Measurements from ENCODE around the gene IFNA8.
"Not testable (repeated sequence)": the region's sequence is repeated elsewhere in the genome, so short reads cannot be mapped to it uniquely, and the experiment has no call there.

Gene IFNA8

DNA sequence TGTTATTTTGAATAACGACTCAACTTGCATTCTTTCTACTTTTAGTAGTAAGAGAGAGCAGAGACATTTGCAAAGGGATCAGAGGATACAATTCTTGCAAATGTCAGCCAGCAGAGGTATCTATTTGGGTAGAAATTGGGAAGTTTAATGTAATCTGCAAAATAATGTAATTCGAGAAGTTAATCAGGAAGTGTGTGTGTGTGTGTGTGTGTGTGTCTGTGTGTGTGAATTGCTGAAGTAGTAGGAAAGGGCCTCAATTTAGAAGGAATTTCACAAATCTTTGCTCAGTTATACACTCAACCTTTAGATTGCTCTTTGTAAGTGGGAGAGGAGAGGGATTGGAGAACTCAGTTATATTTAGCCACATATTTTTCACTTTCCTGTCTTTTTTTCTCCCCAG lies 20.3 kb downstream of the IFNA8 start:
- Histone ChIP-seq H3K9ac (ENCODE audit: low read length) (no peak overlapping the region), H3K27ac (ENCODE audit: low read length, poor library complexity, severe bottlenecking) (no peak overlapping the region), H4K91ac (ENCODE audit: low read length) (no peak overlapping the region), H3K79me1 (replicated peaks; ENCODE audit: low read length, poor library complexity, severe bottlenecking) (no peaks in the 10 kb centered on the region), H3K4me1 (ENCODE audit: control insufficient read depth, insufficient read depth, low read depth, low read length) (no peaks in the 10 kb centered on the region), H3K4ac (ENCODE audit: low read depth in 1 of 2, low read length in 2 of 2) (no peak overlapping the region), H2BK5ac (ENCODE audit: low read depth, low read length, poor library complexity, severe bottlenecking) (no peak overlapping the region), H2AFZ (ENCODE audit: low read depth, low read length) (no peak overlapping the region), H3K14ac (ENCODE audit: low read length in 2 of 2) (no peak overlapping the region), H3K18ac (ENCODE audit: low read depth in 1 of 2, low read length in 2 of 2) (no peak overlapping the region), H2AK5ac (ENCODE audit: low read length, severe bottlenecking) (no peak overlapping the region), H3K36me3 (ENCODE audit: control insufficient read depth in 1 of 2, insufficient read depth in 2 of 2, low read depth in 1 of 2, low read length in 2 of 2) (no peaks in the 10 kb centered on the region), H4K8ac (ENCODE audit: low read length) (no peak overlapping the region), H3K4me3 (ENCODE audit: insufficient read depth in 1 of 2, low read depth in 1 of 2, low read length in 2 of 2) (no peak overlapping the region), H3K4me2 (ENCODE audit: low read length, poor library complexity, severe bottlenecking) (no peak overlapping the region), H2BK120ac (ENCODE audit: low read depth, low read length) (no peak overlapping the region), H3K23ac (ENCODE audit: low read length in 2 of 2) (no peak overlapping the region), H2BK15ac (ENCODE audit: low read depth, poor library complexity, severe bottlenecking) (no peak overlapping the region), H3K9me3 (ENCODE audit: control insufficient read depth, low read length) (no peaks in the 10 kb centered on the region), H3K27me3 (ENCODE audit: control insufficient read depth in 1 of 2, insufficient read depth in 1 of 2, low read length in 2 of 2) (peaks cover 4 to 10% of the 10 kb centered on the region in 2 experiments), H2BK12ac (ENCODE audit: low read length in 2 of 2) (no peak overlapping the region)
- DNase-seq, result no peak
- WGBS, result 91% methylated on average over 2 of the region's 2 CpGs

- H3K4me2 ChIP-seq (ENCODE audit: low read length, poor library complexity, severe bottlenecking), result no peak overlapping the region
- no peak overlapping the region for H4K8ac ChIP-seq (ENCODE audit: low read length)
- 100% methylated on average over 1 of the region's 2 CpGs for WGBS
- H3K4me3 ChIP-seq (ENCODE audit: insufficient read depth in 1 of 2, low read depth in 1 of 2, low read length in 2 of 2), result no peak overlapping the region
- H3K4me1 ChIP-seq (ENCODE audit: control insufficient read depth, insufficient read depth, low read depth, low read length), result no peaks in the 10 kb centered on the region
- no peak overlapping the region for H2BK15ac ChIP-seq (ENCODE audit: low read depth, poor library complexity, severe bottlenecking)
- H2BK120ac ChIP-seq (ENCODE audit: low read depth, low read length), result no peak overlapping the region
- H2BK12ac ChIP-seq (ENCODE audit: low read length in 2 of 2), result no peak overlapping the region
- no peaks in the 10 kb centered on the region for H3K79me1 ChIP-seq (replicated peaks; ENCODE audit: low read length, poor library complexity, severe bottlenecking)
- H3K4ac ChIP-seq (ENCODE audit: low read depth in 1 of 2, low read length in 2 of 2), result no peak overlapping the region
- H3K9ac ChIP-seq (ENCODE audit: low read length), result no peak overlapping the region
- H3K27me3 ChIP-seq (ENCODE audit: control insufficient read depth in 1 of 2, insufficient read depth in 1 of 2, low read length in 2 of 2), result peaks cover 0 to 10% of the 10 kb centered on the region in 2 experiments
- H3K9me3 ChIP-seq (ENCODE audit: control insufficient read depth, low read length), result no peaks in the 10 kb centered on the region
- H2BK5ac ChIP-seq (ENCODE audit: low read depth, low read length, poor library complexity, severe bottlenecking), result no peak overlapping the region
- H3K36me3 ChIP-seq (ENCODE audit: control insufficient read depth in 1 of 2, insufficient read depth in 2 of 2, low read depth in 1 of 2, low read length in 2 of 2), result no peaks in the 10 kb centered on the region
- DNase-seq, result no peak
- H2AK5ac ChIP-seq (ENCODE audit: low read length, severe bottlenecking), result no peak overlapping the region
- H4K91ac ChIP-seq (ENCODE audit: low read length), result no peak overlapping the region
- no peak overlapping the region for H3K14ac ChIP-seq (ENCODE audit: low read length in 2 of 2)
- no peak overlapping the region for H3K23ac ChIP-seq (ENCODE audit: low read length in 2 of 2)
- H3K27ac ChIP-seq (ENCODE audit: low read length, poor library complexity, severe bottlenecking), result no peak overlapping the region
- no peak overlapping the region for H3K18ac ChIP-seq (ENCODE audit: low read depth in 1 of 2, low read length in 2 of 2)
- no peak overlapping the region for H2AFZ ChIP-seq (ENCODE audit: low read depth, low read length)
Observed at GRCh38 chr9:21432672-21433425, 23.9 kb downstream of the IFNA8 start.

DNA sequence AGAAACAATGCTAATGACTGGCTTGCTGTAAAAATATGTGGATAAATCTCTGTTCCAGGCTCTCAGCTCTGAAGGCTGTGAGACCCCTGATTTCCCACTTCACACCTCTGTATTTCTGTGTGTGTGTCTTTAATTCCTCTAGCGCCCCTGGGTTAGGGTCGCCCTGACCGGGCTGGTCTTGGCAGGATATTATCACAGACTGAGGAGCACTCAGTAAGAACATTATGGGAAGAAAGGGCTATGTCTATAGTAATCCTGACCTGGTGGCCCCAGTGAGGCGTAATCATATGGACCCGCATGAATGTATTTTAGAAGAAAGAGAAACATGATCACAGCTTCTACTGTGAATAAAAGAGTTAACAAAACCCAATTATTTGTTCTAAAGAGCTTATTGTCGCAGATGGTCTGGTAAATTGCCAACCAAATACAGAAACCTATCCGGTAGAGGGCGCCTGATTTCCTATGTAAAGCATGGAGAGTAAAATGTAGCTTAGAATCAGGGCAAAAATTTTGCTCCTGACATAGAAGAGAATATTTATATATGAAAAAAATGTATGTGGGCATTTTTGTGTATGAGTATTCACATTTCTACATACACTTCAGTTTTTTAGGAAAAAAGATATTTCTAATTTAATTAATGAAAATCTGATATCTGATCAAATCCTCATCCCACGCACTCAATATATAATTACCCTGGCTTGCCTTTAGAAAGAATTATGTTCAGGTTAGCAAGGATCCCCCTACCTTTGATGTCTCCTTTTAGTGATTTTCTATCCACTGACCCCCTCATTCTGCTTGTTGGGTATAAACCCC lies 25.5 kb downstream of the IFNA8 start:
- Histone ChIP-seq H3K79me1 (replicated peaks; ENCODE audit: low read length, poor library complexity, severe bottlenecking) (no peaks in the 10 kb centered on the region), H3K14ac (ENCODE audit: low read length in 2 of 2) (no peak overlapping the region), H4K91ac (ENCODE audit: low read length) (no peak overlapping the region), H3K36me3 (ENCODE audit: control insufficient read depth in 1 of 2, insufficient read depth in 2 of 2, low read depth in 1 of 2, low read length in 2 of 2) (no peaks in the 10 kb centered on the region), H2BK5ac (ENCODE audit: low read depth, low read length, poor library complexity, severe bottlenecking) (no peak overlapping the region), H3K4me1 (ENCODE audit: control insufficient read depth, insufficient read depth, low read depth, low read length) (no peaks in the 10 kb centered on the region), H3K23ac (ENCODE audit: low read length in 2 of 2) (no peak overlapping the region), H3K9me3 (ENCODE audit: control insufficient read depth, low read length) (no peaks in the 10 kb centered on the region), H3K9ac (ENCODE audit: low read length) (no peak overlapping the region), H2BK15ac (ENCODE audit: low read depth, poor library complexity, severe bottlenecking) (no peak overlapping the region), H3K4me2 (ENCODE audit: low read length, poor library complexity, severe bottlenecking) (no peak overlapping the region), H2BK12ac (ENCODE audit: low read length in 2 of 2) (no peak overlapping the region), H4K8ac (ENCODE audit: low read length) (no peak overlapping the region), H3K4ac (ENCODE audit: low read depth in 1 of 2, low read length in 2 of 2) (no peak overlapping the region), H3K18ac (ENCODE audit: low read depth in 1 of 2, low read length in 2 of 2) (no peak overlapping the region), H3K4me3 (ENCODE audit: insufficient read depth in 1 of 2, low read depth in 1 of 2, low read length in 2 of 2) (no peak overlapping the region), H3K27me3 (ENCODE audit: control insufficient read depth in 1 of 2, insufficient read depth in 1 of 2, low read length in 2 of 2) (peaks cover 0 to 10% of the 10 kb centered on the region in 2 experiments), H2AFZ (ENCODE audit: low read depth, low read length) (no peak overlapping the region), H2BK120ac (ENCODE audit: low read depth, low read length) (no peak overlapping the region), H2AK5ac (ENCODE audit: low read length, severe bottlenecking) (no peak overlapping the region), H3K27ac (ENCODE audit: low read length, poor library complexity, severe bottlenecking) (no peak overlapping the region)
- DNase-seq, result peak; percentile 60
- 64% methylated on average over 9 of the region's 9 CpGs for WGBS

DNA sequence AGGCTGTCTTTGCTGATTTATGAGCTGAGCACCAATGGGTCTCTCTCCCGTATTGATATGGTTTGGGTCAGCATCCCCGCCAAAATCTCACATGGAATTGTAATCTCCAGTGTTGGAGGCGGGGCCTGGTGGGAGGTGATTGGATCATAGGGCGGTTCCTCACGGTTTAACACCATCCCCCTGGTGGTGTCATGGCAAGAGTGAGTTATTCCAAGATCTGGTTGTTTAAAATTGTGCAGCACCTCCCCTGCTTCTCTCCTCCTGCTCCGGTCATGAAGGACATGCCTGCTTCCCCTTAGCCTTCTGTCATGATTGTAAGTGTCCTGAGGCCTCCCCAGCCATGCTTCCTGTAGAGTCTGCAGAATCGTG lies 26.1 kb downstream of the IFNA8 start:
- not testable (repeated sequence) for H3K36me3 ChIP-seq (ENCODE audit: control insufficient read depth in 1 of 2, insufficient read depth in 2 of 2, low read depth in 1 of 2, low read length in 2 of 2); H3K18ac ChIP-seq (ENCODE audit: low read depth in 1 of 2, low read length in 2 of 2); H3K9me3 ChIP-seq (ENCODE audit: control insufficient read depth, low read length); H3K4me3 ChIP-seq (ENCODE audit: insufficient read depth in 1 of 2, low read depth in 1 of 2, low read length in 2 of 2); H3K4me2 ChIP-seq (ENCODE audit: low read length, poor library complexity, severe bottlenecking); H2BK15ac ChIP-seq (ENCODE audit: low read depth, poor library complexity, severe bottlenecking); H4K8ac ChIP-seq (ENCODE audit: low read length); H4K91ac ChIP-seq (ENCODE audit: low read length); H3K14ac ChIP-seq (ENCODE audit: low read length in 2 of 2); DNase-seq; H3K9ac ChIP-seq (ENCODE audit: low read length); H3K27ac ChIP-seq (ENCODE audit: low read length, poor library complexity, severe bottlenecking); H3K4ac ChIP-seq (ENCODE audit: low read depth in 1 of 2, low read length in 2 of 2); H3K27me3 ChIP-seq (ENCODE audit: control insufficient read depth in 1 of 2, insufficient read depth in 1 of 2, low read length in 2 of 2); H3K79me1 ChIP-seq (replicated peaks; ENCODE audit: low read length, poor library complexity, severe bottlenecking); H3K23ac ChIP-seq (ENCODE audit: low read length in 2 of 2); H2AFZ ChIP-seq (ENCODE audit: low read depth, low read length); H3K4me1 ChIP-seq (ENCODE audit: control insufficient read depth, insufficient read depth, low read depth, low read length); H2BK5ac ChIP-seq (ENCODE audit: low read depth, low read length, poor library complexity, severe bottlenecking); H2BK12ac ChIP-seq (ENCODE audit: low read length in 2 of 2); H2AK5ac ChIP-seq (ENCODE audit: low read length, severe bottlenecking); H2BK120ac ChIP-seq (ENCODE audit: low read depth, low read length)
- 68% methylated on average over 6 of the region's 7 CpGs for WGBS

Data from mesenchymal stem cell (in vitro differentiated cells and primary cell).